Endometrium (tissue), 2 donors: ENCODE data around the gene TRPV6.

ENCODE experiments used
- FAIRE-seq: peaks from 2 replicates; lab custom pipeline; 2012; peaks lifted over from hg19 to GRCh38; lab: Jason Lieb, UNC
- donor health status: control.
- donor health status: control.

Gene TRPV6

GRCh38 chr7:142908290-142908689, 22.7 kb upstream of the TRPV6 start:
- FAIRE-seq: no peak

GRCh38 chr7:142906643-142907042, 21.1 kb upstream of the TRPV6 start:
- no peak for FAIRE-seq

- FAIRE-seq: no peak
Observed at GRCh38 chr7:142905759-142906158, 20.2 kb upstream of the TRPV6 start.

- FAIRE-seq: no peak
Observed at GRCh38 chr7:142904128-142904527, 18.6 kb upstream of the TRPV6 start.

- no peak for FAIRE-seq
Observed at GRCh38 chr7:142901426-142902259, 16.1 kb upstream of the TRPV6 start.

GRCh38 chr7:142899661-142900060, 14.1 kb upstream of the TRPV6 start:
- FAIRE-seq: no peak

- no peak for FAIRE-seq
Observed at GRCh38 chr7:142898377-142899170, 13.0 kb upstream of the TRPV6 start.

GRCh38 chr7:142897691-142898090, 12.1 kb upstream of the TRPV6 start:
- no peak for FAIRE-seq

GRCh38 chr7:142896741-142897379, 11.3 kb upstream of the TRPV6 start:
- no peak for FAIRE-seq

GRCh38 chr7:142896151-142896550, 10.6 kb upstream of the TRPV6 start:
- FAIRE-seq: no peak

- no peak for FAIRE-seq
Observed at GRCh38 chr7:142894985-142895593, 9.5 kb upstream of the TRPV6 start.

GRCh38 chr7:142894112-142894984, 8.8 kb upstream of the TRPV6 start:
- FAIRE-seq: no peak

- no peak for FAIRE-seq
Observed at GRCh38 chr7:142892951-142893350, 7.4 kb upstream of the TRPV6 start.

GRCh38 chr7:142891490-142892082, 6.0 kb upstream of the TRPV6 start:
- no peak for FAIRE-seq

GRCh38 chr7:142890874-142891485, 5.4 kb upstream of the TRPV6 start:
- FAIRE-seq: no peak

- FAIRE-seq: no peak
Observed at GRCh38 chr7:142889816-142890215, 4.3 kb upstream of the TRPV6 start.

- no peak for FAIRE-seq
Observed at GRCh38 chr7:142887282-142888015, 1.9 kb upstream of the TRPV6 start.

- FAIRE-seq: no peak
Observed at GRCh38 chr7:142886866-142887265, 1.3 kb upstream of the TRPV6 start.

GRCh38 chr7:142884286-142884640, 1.3 kb downstream of the TRPV6 start:
- FAIRE-seq: no peak
